CD14-positive monocyte (primary cell): ENCODE data around the gene HTRA3. TPM values are rescaled to one million over a fixed set of nuclear protein-coding genes. Genes with fewer than 3 reads are reported as not detected.

Experiments used
- DNase-seq, 3 donors: peaks; one replicate each; pipeline ENCODE4 v3.0.0-alpha.2; 2011 to 2022
- H2AFZ ChIP-seq: 2 replicates; pipeline ENCODE4 v1.6.0; 2012; ENCODE audit warnings: mild to moderate bottlenecking, low read depth, low read length, inconsistent platforms; ENCODE audit not compliant: insufficient read depth, poor library complexity, severe bottlenecking
- H3K27ac ChIP-seq, 2 donors: 1 replicate in 1 of 2; 2 replicates in 1 of 2; pipeline ENCODE4 v1.5.1; 2012 to 2013; ENCODE audit warnings: low read length in 2 of 2, control low read depth in 1 of 2, inconsistent platforms in 1 of 2, low read depth in 1 of 2, mild to moderate bottlenecking in 1 of 2
- H3K27me3 ChIP-seq, 2 donors: one replicate each; pipeline versions ENCODE4 v1.6.0 to v1.6.1; 2011 to 2013; ENCODE audit warnings: low read length in 2 of 2; ENCODE audit not compliant: control insufficient read depth in 2 of 2, insufficient read depth in 2 of 2
- H3K36me3 ChIP-seq, 2 donors: replicated peaks in 1 of 2; 1 replicate in 1 of 2; 2 replicates in 1 of 2; pipeline versions ENCODE4 v1.5.1 to v1.6.1; 2012 to 2013; ENCODE audit warnings: low read length in 2 of 2, control low read depth in 1 of 2, inconsistent platforms in 1 of 2, mild to moderate bottlenecking in 1 of 2; ENCODE audit not compliant: insufficient read depth in 2 of 2, control insufficient read depth in 1 of 2
- H3K4me1 ChIP-seq, 2 donors: 1 replicate in 1 of 2; 2 replicates in 1 of 2; pipeline versions ENCODE4 v1.5.1 to v1.6.1; 2012 to 2013; ENCODE audit warnings: low read length in 2 of 2, control low read depth in 1 of 2, inconsistent platforms in 1 of 2, mild to moderate bottlenecking in 1 of 2, moderate library complexity in 1 of 2; ENCODE audit not compliant: insufficient read depth in 2 of 2, control insufficient read depth in 1 of 2
- H3K4me2 ChIP-seq: replicated peaks from 2 replicates; pipeline ENCODE3; 2012; ENCODE audit warnings: low read length, moderate library complexity, mild to moderate bottlenecking; ENCODE audit not compliant: poor library complexity, severe bottlenecking; ENCODE audit errors: extremely low read depth
- H3K4me3 ChIP-seq, 3 experiments: fragments of 200-600 bp in 1 of 3; sonication (generic) in 1 of 3; replicated peaks in 1 of 3; 1 replicate in 2 of 3; 2 replicates in 1 of 3; pipeline ENCODE4 v1.5.1; 2011 to 2013; ENCODE audit warnings: low read length in 3 of 3, mild to moderate bottlenecking in 3 of 3, control low read depth in 2 of 3, low read depth in 2 of 3, inconsistent platforms in 1 of 3, moderate library complexity in 1 of 3
- H3K79me2 ChIP-seq: 2 replicates; pipeline ENCODE4 v1.6.0; 2012; ENCODE audit warnings: mild to moderate bottlenecking, control low read depth, inconsistent platforms, low read length, moderate library complexity; ENCODE audit not compliant: insufficient read depth
- H3K9ac ChIP-seq: 2 replicates; pipeline ENCODE4 v1.6.0; 2017; ENCODE audit warnings: low read length, mild to moderate bottlenecking; ENCODE audit not compliant: insufficient read depth, poor library complexity, severe bottlenecking
- H3K9me3 ChIP-seq, 2 donors: replicated peaks in 1 of 2; 1 replicate in 1 of 2; 2 replicates in 1 of 2; pipeline versions ENCODE4 v1.5.1 to v1.6.1; 2012 to 2013; ENCODE audit warnings: low read length in 2 of 2, control low read depth in 1 of 2; ENCODE audit not compliant: control insufficient read depth in 1 of 2, insufficient read depth in 1 of 2
- H4K20me1 ChIP-seq: 2 replicates; pipeline ENCODE4 v1.6.0; 2012; ENCODE audit warnings: mild to moderate bottlenecking, low read length, control low read depth, moderate library complexity; ENCODE audit not compliant: insufficient read depth
- H3K27ac Mint-ChIP-seq, 7 donors: one replicate each; pipeline ENCODE4 v1.8.0; 2020; ENCODE audit warnings: mild to moderate bottlenecking in 7 of 7, mixed read lengths in 7 of 7, moderate library complexity in 6 of 7, inconsistent platforms in 2 of 7
- H3K27me3 Mint-ChIP-seq, 3 donors: one replicate each; pipeline ENCODE4 v1.8.0; 2021 to 2022; ENCODE audit warnings: low read depth in 3 of 3, mild to moderate bottlenecking in 3 of 3, mixed read lengths in 3 of 3, moderate library complexity in 3 of 3, inconsistent platforms in 1 of 3
- H3K36me3 Mint-ChIP-seq, 2 donors: one replicate each; pipeline ENCODE4 v1.8.0; 2020; ENCODE audit warnings: mixed read lengths in 2 of 2, inconsistent platforms in 1 of 2, mild to moderate bottlenecking in 1 of 2
- H3K4me1 Mint-ChIP-seq: one replicate; pipeline ENCODE4 v1.8.0; 2020; ENCODE audit warnings: mild to moderate bottlenecking, mixed read lengths
- H3K4me3 Mint-ChIP-seq, 2 donors: one replicate each; pipeline ENCODE4 v1.8.0; 2020; ENCODE audit warnings: mild to moderate bottlenecking in 2 of 2, mixed read lengths in 2 of 2, moderate library complexity in 1 of 2
- H3K9me3 Mint-ChIP-seq, 7 donors: one replicate each; pipeline ENCODE4 v1.8.0; 2020 to 2022; ENCODE audit warnings: mixed read lengths in 7 of 7, mild to moderate bottlenecking in 6 of 7, moderate library complexity in 6 of 7, inconsistent platforms in 2 of 7
- WGBS: methylation state at CpG from one replicate; pipeline ENCODE4 v1.1.5; 2013; ENCODE audit warnings: missing lambda C conversion rate; ENCODE audit not compliant: insufficient coverage; 5-methylcytosine and 5-hydroxymethylcytosine counted together
- intact Hi-C, 2 donors: fragments of 100-400 bp; cut with micrococcal nuclease; formaldehyde crosslinking; loops; one replicate each; pipeline versions ENCODE4 v1.15.0 to v1.15.1; 2023
- polyA plus RNA-seq, 3 donors: library from polyadenylated mRNA; depleted of rRNA in 1 of 3; unstranded in 2 of 3; stranded (reverse) in 1 of 3; fragments of 300-500 nt in 2 of 3; fragments of >200 nt in 1 of 3; fragmentation: Illumina TruSeq in 2 of 3; gene quantifications; 1 replicate in 2 of 3; 2 replicates in 1 of 3; pipeline ENCODE4 v1.2.3, GENCODE V29; 2012 to 2021
- TF ChIP-seq, protein P1 (sequence below): fragments of 200-600 bp; IDR thresholded peaks from one replicate; pipeline ENCODE4 v1.8.0; 2022; ENCODE audit warnings: antibody characterized with exemption, mild to moderate bottlenecking

The HTRA3 gene
- polyA plus RNA-seq, 3 donors: not detected

DNA sequence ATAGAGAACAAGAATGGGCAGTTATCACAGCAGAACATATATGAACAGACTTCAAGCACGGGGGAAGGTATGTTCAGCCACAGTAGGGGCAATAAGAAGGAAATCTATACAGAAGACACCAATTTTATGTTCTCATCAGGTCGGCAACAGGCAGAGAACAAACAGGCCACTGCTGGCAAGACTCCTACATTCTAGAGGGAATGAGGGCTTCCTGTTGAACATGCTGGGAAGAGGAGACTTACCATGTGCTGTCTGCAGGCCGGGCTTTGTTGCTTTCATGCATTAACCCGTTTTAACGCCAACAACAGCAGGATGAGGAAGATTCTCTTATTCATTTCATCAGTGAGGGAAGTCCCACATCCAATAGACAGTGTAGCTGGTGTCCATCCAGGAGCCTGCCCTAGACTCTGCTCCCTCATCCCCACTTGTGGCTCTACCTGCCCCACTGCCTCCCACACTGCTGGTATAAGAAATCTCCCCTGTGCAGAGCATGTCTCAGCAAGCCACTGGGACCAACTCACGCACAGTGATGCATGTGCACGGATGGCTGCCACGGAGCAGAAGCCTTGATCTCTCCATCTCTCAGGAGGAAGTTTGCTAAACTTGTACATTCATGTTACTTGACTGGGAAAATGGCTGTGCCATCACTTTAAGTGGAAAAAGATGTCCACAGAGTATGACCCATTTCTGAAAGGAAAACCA is 86.5 kb downstream of the HTRA3 start:
- Histone ChIP-seq H4K20me1 (no peaks in the 10 kb centered on the region), H3K9ac (no peak overlapping the region), H3K4me1 (no peaks in the 10 kb centered on the region), H3K79me2 (no peaks in the 10 kb centered on the region), H3K36me3 (no peaks in the 10 kb centered on the region), H3K4me3 (no peak overlapping the region), H3K9me3 (peaks cover 10 to 21% of the 10 kb centered on the region in 2 donors), H3K4me2 (no peak overlapping the region), H3K27me3 (no peaks in the 10 kb centered on the region), H2AFZ (no peak overlapping the region), H3K27ac (no peak overlapping the region)
- intact Hi-C loops: no loop called here
- WGBS: 100% methylated on average over 1 of the region's 8 CpGs
- no peak overlapping the region for H3K4me3 Mint-ChIP-seq
- DNase-seq: no peak
- H3K9me3 Mint-ChIP-seq: peaks cover 16 to 22% (median 20%) of the 10 kb centered on the region in 7 donors
- H3K36me3 Mint-ChIP-seq: no peaks in the 10 kb centered on the region
- peaks cover 0 to 1% (median 0%) of the 10 kb centered on the region in 3 donors for H3K27me3 Mint-ChIP-seq
- H3K4me1 Mint-ChIP-seq: peaks cover 5% of the 10 kb centered on the region
- TF ChIP-seq, protein P1, sequence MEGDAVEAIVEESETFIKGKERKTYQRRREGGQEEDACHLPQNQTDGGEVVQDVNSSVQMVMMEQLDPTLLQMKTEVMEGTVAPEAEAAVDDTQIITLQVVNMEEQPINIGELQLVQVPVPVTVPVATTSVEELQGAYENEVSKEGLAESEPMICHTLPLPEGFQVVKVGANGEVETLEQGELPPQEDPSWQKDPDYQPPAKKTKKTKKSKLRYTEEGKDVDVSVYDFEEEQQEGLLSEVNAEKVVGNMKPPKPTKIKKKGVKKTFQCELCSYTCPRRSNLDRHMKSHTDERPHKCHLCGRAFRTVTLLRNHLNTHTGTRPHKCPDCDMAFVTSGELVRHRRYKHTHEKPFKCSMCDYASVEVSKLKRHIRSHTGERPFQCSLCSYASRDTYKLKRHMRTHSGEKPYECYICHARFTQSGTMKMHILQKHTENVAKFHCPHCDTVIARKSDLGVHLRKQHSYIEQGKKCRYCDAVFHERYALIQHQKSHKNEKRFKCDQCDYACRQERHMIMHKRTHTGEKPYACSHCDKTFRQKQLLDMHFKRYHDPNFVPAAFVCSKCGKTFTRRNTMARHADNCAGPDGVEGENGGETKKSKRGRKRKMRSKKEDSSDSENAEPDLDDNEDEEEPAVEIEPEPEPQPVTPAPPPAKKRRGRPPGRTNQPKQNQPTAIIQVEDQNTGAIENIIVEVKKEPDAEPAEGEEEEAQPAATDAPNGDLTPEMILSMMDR: no peak
- no peak overlapping the region for H3K27ac Mint-ChIP-seq

Other genes with a start within 250 kb of the HTRA3 start
- under 1 TPM in 1 of 3 donors, not detected in 2; 0.21 TPM for gene ABLIM2, start 110.9 kb upstream of the HTRA3 start, polyA plus RNA-seq
- 10 to 100 TPM; 36.9 to 85.7 (median 41.9) TPM for gene SH3TC1, start 70.5 kb upstream of the HTRA3 start, polyA plus RNA-seq
- gene ACOX3, start 171.0 kb downstream of the HTRA3 start, polyA plus RNA-seq: 10 to 100 TPM in 2 of 3 donors, 1 to 10 TPM in 1; 3.8 to 16.8 (median 13.3) TPM
- 1 to 10 TPM; 4.9 to 7.5 (median 6.6) TPM for gene TRMT44, start 171.0 kb downstream of the HTRA3 start, polyA plus RNA-seq